ENCODE data around the gene KIAA1217. TPM values are rescaled to one million over a fixed set of nuclear protein-coding genes. Genes with fewer than 3 reads are reported as not detected.

KIAA1217 gene
- total RNA-seq, 1 donor from 2014 or later: 73.2 TPM

DNA sequence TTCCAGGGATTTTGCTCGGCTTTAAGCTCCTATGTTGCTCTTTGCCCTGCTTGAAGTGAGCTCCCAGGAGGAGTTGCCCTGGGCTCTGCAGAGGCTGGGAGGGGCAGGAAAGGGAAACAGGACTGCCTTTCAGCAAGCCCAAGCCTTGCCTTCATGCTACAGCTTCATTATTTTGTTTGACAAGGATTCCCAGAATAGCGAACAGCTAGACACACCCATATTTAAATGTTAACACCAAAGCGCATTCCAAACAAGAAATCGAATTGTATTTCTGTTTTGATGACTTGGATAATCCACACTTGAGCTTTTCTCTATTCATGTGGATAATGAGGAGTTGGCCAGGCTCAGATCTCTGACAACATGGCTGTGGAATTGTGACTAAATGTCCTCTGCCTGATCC is 6.3 kb downstream of the KIAA1217 start:
- peaks cover 40% of the 10 kb centered on the region for H3K4me1 Mint-ChIP-seq (ENCODE audit: unreplicated experiment)
- H3K27ac Mint-ChIP-seq: peak overlapping the region; percentile 68
- no peak for TF ChIP-seq CTCF (conservative IDR thresholded peaks at IDR 0.05)
- no peaks in the 10 kb centered on the region for H3K9me3 Mint-ChIP-seq
- H3K4me3 Mint-ChIP-seq: peak overlapping the region; percentile 47
- no peaks in the 10 kb centered on the region for H3K27me3 Mint-ChIP-seq
- H3K36me3 Mint-ChIP-seq: peaks cover 21% of the 10 kb centered on the region
- no peak for DNase-seq (ENCODE audit: extremely low spot score, unreplicated experiment)

- Mint-ChIP-seq H3K27me3 (no peaks in the 10 kb centered on the region), H3K36me3 (peaks cover 18% of the 10 kb centered on the region), H3K27ac (peak overlapping the region; percentile 68), H3K4me1 (ENCODE audit: unreplicated experiment) (peaks cover 37% of the 10 kb centered on the region), H3K9me3 (no peaks in the 10 kb centered on the region), H3K4me3 (peak overlapping the region; percentile 6)
- no peak for TF ChIP-seq CTCF (conservative IDR thresholded peaks at IDR 0.05)
- DNase-seq (ENCODE audit: extremely low spot score, unreplicated experiment): no peak
These were observed 6.7 kb downstream of the KIAA1217 start for GRCh38 chr10:24215603-24216002.

- H3K27ac Mint-ChIP-seq: no peak overlapping the region
- no peak for TF ChIP-seq CTCF (conservative IDR thresholded peaks at IDR 0.05)
- peaks cover 31% of the 10 kb centered on the region for H3K36me3 Mint-ChIP-seq
These were observed 11.0 kb downstream of the KIAA1217 start for GRCh38 chr10:24219963-24220362.

GRCh38 chr10:24223341-24223740 is 14.4 kb downstream of the KIAA1217 start:
- Mint-ChIP-seq H3K4me1 (ENCODE audit: unreplicated experiment) (peaks cover 11% of the 10 kb centered on the region), H3K27ac (no peak overlapping the region), H3K36me3 (peaks cover 36% of the 10 kb centered on the region), H3K9me3 (peaks cover 5% of the 10 kb centered on the region), H3K4me3 (no peak overlapping the region), H3K27me3 (no peaks in the 10 kb centered on the region)
- no peak for DNase-seq (ENCODE audit: extremely low spot score, unreplicated experiment)
- TF ChIP-seq CTCF (conservative IDR thresholded peaks at IDR 0.05): no peak

More at GRCh38 chr10:24219963-24220362, 11.0 kb downstream of the KIAA1217 start:
- Mint-ChIP-seq H3K4me3 (no peak overlapping the region), H3K4me1 (ENCODE audit: unreplicated experiment) (peaks cover 24% of the 10 kb centered on the region), H3K9me3 (peaks cover 5% of the 10 kb centered on the region), H3K27me3 (no peaks in the 10 kb centered on the region)
- no peak for DNase-seq (ENCODE audit: extremely low spot score, unreplicated experiment)

- H3K27me3 Mint-ChIP-seq: no peaks in the 10 kb centered on the region
- peaks cover 5% of the 10 kb centered on the region for H3K9me3 Mint-ChIP-seq
- H3K4me1 Mint-ChIP-seq (ENCODE audit: unreplicated experiment): peaks cover 11% of the 10 kb centered on the region
- no peak overlapping the region for H3K4me3 Mint-ChIP-seq
- peaks cover 36% of the 10 kb centered on the region for H3K36me3 Mint-ChIP-seq
- TF ChIP-seq CTCF (conservative IDR thresholded peaks at IDR 0.05): no peak
- DNase-seq (ENCODE audit: extremely low spot score, unreplicated experiment): no peak
- no peak overlapping the region for H3K27ac Mint-ChIP-seq
These were observed 15.0 kb downstream of the KIAA1217 start for GRCh38 chr10:24223953-24224352.

- TF ChIP-seq CTCF (conservative IDR thresholded peaks at IDR 0.05): no peak
- peaks cover 18% of the 10 kb centered on the region for H3K36me3 Mint-ChIP-seq
- H3K4me3 Mint-ChIP-seq: no peak overlapping the region
- no peaks in the 10 kb centered on the region for H3K9me3 Mint-ChIP-seq
- H3K27me3 Mint-ChIP-seq: no peaks in the 10 kb centered on the region
- no peak overlapping the region for H3K27ac Mint-ChIP-seq
- peaks cover 7% of the 10 kb centered on the region for H3K4me1 Mint-ChIP-seq (ENCODE audit: unreplicated experiment)
- no peak for DNase-seq (ENCODE audit: extremely low spot score, unreplicated experiment)
These were observed 19.7 kb downstream of the KIAA1217 start for GRCh38 chr10:24228642-24229041.
